ENCODE data around the gene LDHA. TPM values are rescaled to one million over a fixed set of nuclear protein-coding genes. Genes with fewer than 3 reads are reported as not detected.

The LDHA gene
- total RNA-seq, 1 experiment from 2014 or later, result 711 TPM

- H3K4me1 ChIP-seq (ENCODE audit: low read length), result no peaks in the 10 kb centered on the region
- H3K4me3 ChIP-seq (ENCODE audit: low read length), result no peak overlapping the region
- H3K27me3 ChIP-seq (ENCODE audit: low read length), result no peaks in the 10 kb centered on the region
- H3K9ac ChIP-seq (ENCODE audit: low read length), result no peak overlapping the region
- no peaks in the 10 kb centered on the region for H3K36me3 ChIP-seq (ENCODE audit: insufficient read depth, low read length)
- H3K9me3 ChIP-seq (ENCODE audit: low read length), result no peaks in the 10 kb centered on the region
- no peak overlapping the region for H2AFZ ChIP-seq (ENCODE audit: low read length)
- no peaks in the 10 kb centered on the region for H3K79me2 ChIP-seq (ENCODE audit: low read length)
- no peak overlapping the region for H3K4me2 ChIP-seq (ENCODE audit: low read depth, low read length, poor library complexity, severe bottlenecking)
- H3K27ac ChIP-seq (ENCODE audit: low read length), result no peak overlapping the region
- H3K9me2 ChIP-seq (replicated peaks; ENCODE audit: insufficient read depth, low read length), result no peaks in the 10 kb centered on the region
- DNase-seq, result no peak
- no peaks in the 10 kb centered on the region for H4K20me1 ChIP-seq (ENCODE audit: insufficient read depth, low read depth, low read length)
Observed at GRCh38 chr11:18427240-18427639, 32.9 kb downstream of the LDHA start.

- Histone ChIP-seq H3K4me1 (ENCODE audit: low read length) (no peaks in the 10 kb centered on the region), H2AFZ (ENCODE audit: low read length) (no peak overlapping the region), H4K20me1 (ENCODE audit: insufficient read depth, low read depth, low read length) (no peaks in the 10 kb centered on the region)
Observed at GRCh38 chr11:18429332-18429731, 35.0 kb downstream of the LDHA start.

GRCh38 chr11:18438691-18439090, 44.3 kb downstream of the LDHA start:
- H3K27ac ChIP-seq (ENCODE audit: low read length), result no peak overlapping the region
- H4K20me1 ChIP-seq (ENCODE audit: insufficient read depth, low read depth, low read length), result no peaks in the 10 kb centered on the region
- DNase-seq, result no peak
- no peaks in the 10 kb centered on the region for H3K79me2 ChIP-seq (ENCODE audit: low read length)
- no peaks in the 10 kb centered on the region for H3K27me3 ChIP-seq (ENCODE audit: low read length)
- H3K36me3 ChIP-seq (ENCODE audit: insufficient read depth, low read length), result no peaks in the 10 kb centered on the region
- H2AFZ ChIP-seq (ENCODE audit: low read length), result no peak overlapping the region
- no peaks in the 10 kb centered on the region for H3K9me2 ChIP-seq (replicated peaks; ENCODE audit: insufficient read depth, low read length)
- H3K9me3 ChIP-seq (ENCODE audit: low read length), result no peaks in the 10 kb centered on the region
- no peak overlapping the region for H3K4me2 ChIP-seq (ENCODE audit: low read depth, low read length, poor library complexity, severe bottlenecking)
- H3K9ac ChIP-seq (ENCODE audit: low read length), result no peak overlapping the region
- no peak overlapping the region for H3K4me3 ChIP-seq (ENCODE audit: low read length)
- peaks cover 5% of the 10 kb centered on the region for H3K4me1 ChIP-seq (ENCODE audit: low read length)

More at GRCh38 chr11:18429332-18429731, 35.0 kb downstream of the LDHA start:
- H3K9me3 ChIP-seq (ENCODE audit: low read length), result no peaks in the 10 kb centered on the region
- no peak for DNase-seq
- no peak overlapping the region for H3K4me2 ChIP-seq (ENCODE audit: low read depth, low read length, poor library complexity, severe bottlenecking)
- H3K27ac ChIP-seq (ENCODE audit: low read length), result no peak overlapping the region
- H3K9me2 ChIP-seq (replicated peaks; ENCODE audit: insufficient read depth, low read length), result no peaks in the 10 kb centered on the region
- no peak overlapping the region for H3K9ac ChIP-seq (ENCODE audit: low read length)
- no peaks in the 10 kb centered on the region for H3K27me3 ChIP-seq (ENCODE audit: low read length)
- H3K36me3 ChIP-seq (ENCODE audit: insufficient read depth, low read length), result no peaks in the 10 kb centered on the region
- no peak overlapping the region for H3K4me3 ChIP-seq (ENCODE audit: low read length)
- no peaks in the 10 kb centered on the region for H3K79me2 ChIP-seq (ENCODE audit: low read length)

- Histone ChIP-seq H3K79me2 (ENCODE audit: low read length) (no peaks in the 10 kb centered on the region), H3K4me1 (ENCODE audit: low read length) (peaks cover 8% of the 10 kb centered on the region), H3K36me3 (ENCODE audit: insufficient read depth, low read length) (no peaks in the 10 kb centered on the region), H3K27ac (ENCODE audit: low read length) (no peak overlapping the region), H2AFZ (ENCODE audit: low read length) (no peak overlapping the region), H3K4me2 (ENCODE audit: low read depth, low read length, poor library complexity, severe bottlenecking) (no peak overlapping the region), H3K4me3 (ENCODE audit: low read length) (no peak overlapping the region), H3K9me2 (replicated peaks; ENCODE audit: insufficient read depth, low read length) (no peaks in the 10 kb centered on the region), H3K9me3 (ENCODE audit: low read length) (no peaks in the 10 kb centered on the region), H4K20me1 (ENCODE audit: insufficient read depth, low read depth, low read length) (no peaks in the 10 kb centered on the region), H3K27me3 (ENCODE audit: low read length) (no peaks in the 10 kb centered on the region), H3K9ac (ENCODE audit: low read length) (no peak overlapping the region)
- DNase-seq, result no peak
Observed at GRCh38 chr11:18449251-18449650, 54.9 kb downstream of the LDHA start.

GRCh38 chr11:18452927-18453326, 58.6 kb downstream of the LDHA start:
- Histone ChIP-seq H3K27me3 (ENCODE audit: low read length) (no peaks in the 10 kb centered on the region), H3K79me2 (ENCODE audit: low read length) (no peaks in the 10 kb centered on the region), H3K4me1 (ENCODE audit: low read length) (no peaks in the 10 kb centered on the region), H3K9ac (ENCODE audit: low read length) (no peak overlapping the region), H3K9me2 (replicated peaks; ENCODE audit: insufficient read depth, low read length) (no peaks in the 10 kb centered on the region), H4K20me1 (ENCODE audit: insufficient read depth, low read depth, low read length) (no peaks in the 10 kb centered on the region), H3K36me3 (ENCODE audit: insufficient read depth, low read length) (no peaks in the 10 kb centered on the region), H2AFZ (ENCODE audit: low read length) (no peak overlapping the region), H3K27ac (ENCODE audit: low read length) (no peak overlapping the region), H3K4me2 (ENCODE audit: low read depth, low read length, poor library complexity, severe bottlenecking) (no peak overlapping the region), H3K9me3 (ENCODE audit: low read length) (no peaks in the 10 kb centered on the region), H3K4me3 (ENCODE audit: low read length) (no peak overlapping the region)
- no peak for DNase-seq

GRCh38 chr11:18455686-18456372, 61.5 kb downstream of the LDHA start, which contains the start of gene LDHAL6A:
Gene LDHAL6A, plus strand, starts transcription at chr11:18455856. Its CDS starts 825 bp downstream, at chr11:18456681.
- Histone ChIP-seq H3K4me2 (ENCODE audit: low read depth, low read length, poor library complexity, severe bottlenecking) (no peak within 1 kb of the TSS), H3K4me3 (ENCODE audit: low read length) (no peak within 1 kb of the TSS), H3K27ac (ENCODE audit: low read length) (no peak within 1 kb of the TSS), H3K4me1 (ENCODE audit: low read length) (no peaks in the 10 kb centered on the region), H2AFZ (ENCODE audit: low read length) (no peak within 1 kb of the TSS), H3K9me2 (replicated peaks; ENCODE audit: insufficient read depth, low read length) (no peaks in the 10 kb centered on the region), H3K9me3 (ENCODE audit: low read length) (no peaks in the 10 kb centered on the region), H3K36me3 (ENCODE audit: insufficient read depth, low read length) (no peaks in the 10 kb centered on the region), H3K27me3 (ENCODE audit: low read length) (no peaks in the 10 kb centered on the region), H3K79me2 (ENCODE audit: low read length) (no peaks in the 10 kb centered on the region), H4K20me1 (ENCODE audit: insufficient read depth, low read depth, low read length) (no peaks in the 10 kb centered on the region), H3K9ac (ENCODE audit: low read length) (no peak within 1 kb of the TSS)
- DNase-seq, result no peak

GRCh38 chr11:18457450-18457849, 63.1 kb downstream of the LDHA start:
- DNase-seq, result no peak
- Histone ChIP-seq H2AFZ (ENCODE audit: low read length) (no peak overlapping the region), H3K9ac (ENCODE audit: low read length) (no peak overlapping the region), H3K27ac (ENCODE audit: low read length) (no peak overlapping the region), H3K4me2 (ENCODE audit: low read depth, low read length, poor library complexity, severe bottlenecking) (no peak overlapping the region), H3K4me1 (ENCODE audit: low read length) (no peaks in the 10 kb centered on the region), H3K4me3 (ENCODE audit: low read length) (no peak overlapping the region), H3K9me2 (replicated peaks; ENCODE audit: insufficient read depth, low read length) (no peaks in the 10 kb centered on the region), H3K79me2 (ENCODE audit: low read length) (no peaks in the 10 kb centered on the region), H3K27me3 (ENCODE audit: low read length) (no peaks in the 10 kb centered on the region), H4K20me1 (ENCODE audit: insufficient read depth, low read depth, low read length) (no peaks in the 10 kb centered on the region), H3K36me3 (ENCODE audit: insufficient read depth, low read length) (no peaks in the 10 kb centered on the region), H3K9me3 (ENCODE audit: low read length) (no peaks in the 10 kb centered on the region)
